A549 (cell line): ENCODE measurements around the gene ZDHHC11B.

Experiments
- CEBPB ChIP-seq, 2 experiments: fragments of >200 bp in 1 of 2; sonication (Bioruptor Twin) in 1 of 2; formaldehyde crosslinking in 1 of 2; IDR thresholded peaks; 2 replicates each; pipeline ENCODE4 v1.6.1; 2012 to 2016
- CTCF ChIP-seq: fragments of >200 bp; sonication (Bioruptor Twin); formaldehyde crosslinking; IDR thresholded peaks from 3 replicates; pipeline ENCODE4 v1.5.1; 2016
- EP300 ChIP-seq, 2 experiments: fragments of >200 bp; sonication (Bioruptor Twin); formaldehyde crosslinking; IDR thresholded peaks; 2 replicates in 1 of 2; 3 replicates in 1 of 2; pipeline ENCODE4 v1.6.1; 2016 to 2017
- HOXA7 ChIP-seq: fragments of 250-450 bp; sonication (Bioruptor Pico); IDR thresholded peaks from 2 replicates; pipeline ENCODE4 v1.5.0; 2020; ENCODE audit warnings: mild to moderate bottlenecking, moderate library complexity
- JUN ChIP-seq, 2 experiments: fragments of >200 bp; sonication (Bioruptor Twin); formaldehyde crosslinking; IDR thresholded peaks; 2 replicates in 1 of 2; 3 replicates in 1 of 2; pipeline ENCODE4 v1.6.1; 2016 to 2017
- JUNB ChIP-seq: fragments of >200 bp; sonication (Bioruptor Twin); formaldehyde crosslinking; IDR thresholded peaks from 2 replicates; pipeline ENCODE4 v1.6.1; 2016
- MYC ChIP-seq: IDR thresholded peaks from 2 replicates; pipeline ENCODE4 v1.6.1; 2012; ENCODE audit warnings: mild to moderate bottlenecking, inconsistent platforms, low read length, improper control_type of control experiment, borderline replicate concordance
- PBX3 ChIP-seq: IDR thresholded peaks from 2 replicates; pipeline ENCODE4 v1.6.1; 2012
- USF2 ChIP-seq: fragments of 450-650 bp; IDR thresholded peaks from 2 replicates; pipeline ENCODE4 v1.6.1; 2014; ENCODE audit warnings: antibody characterized with exemption

- TF ChIP-seq CTCF: no peak
- TF ChIP-seq JUNB: no peak
- TF ChIP-seq EP300 (IDR thresholded peaks at IDR 0.05): no peak
- no peak for TF ChIP-seq CEBPB (IDR thresholded peaks at IDR 0.05)
- TF ChIP-seq PBX3: no peak
- no peak for TF ChIP-seq MYC
- TF ChIP-seq HOXA7 (CRISPR knock-in tag): no peak
- no peak for TF ChIP-seq USF2
- TF ChIP-seq JUN (IDR thresholded peaks at IDR 0.05): no peak
These were observed 99.0 kb downstream of the ZDHHC11B start for GRCh38 chr5:685262-686171.
